T-helper 2 cell (primary cell): ENCODE measurements around the gene HECTD1.
"Not testable (repeated sequence)": the region's sequence is repeated elsewhere in the genome, so short reads cannot be mapped to it uniquely, and the experiment has no call there.

ENCODE experiments used
- DNase-seq, 5 experiments: peaks; one replicate each; pipeline versions ENCODE4 v3.0.0 to v3.0.0-alpha.2; 2012 to 2022
- total RNA-seq, 2 donors: gene quantifications; one replicate each; lab custom pipeline; 2026; lab: John Stamatoyannopoulos, UW

HECTD1 gene
- total RNA-seq = 309 to 347 reads per million in 2 donors

DNA sequence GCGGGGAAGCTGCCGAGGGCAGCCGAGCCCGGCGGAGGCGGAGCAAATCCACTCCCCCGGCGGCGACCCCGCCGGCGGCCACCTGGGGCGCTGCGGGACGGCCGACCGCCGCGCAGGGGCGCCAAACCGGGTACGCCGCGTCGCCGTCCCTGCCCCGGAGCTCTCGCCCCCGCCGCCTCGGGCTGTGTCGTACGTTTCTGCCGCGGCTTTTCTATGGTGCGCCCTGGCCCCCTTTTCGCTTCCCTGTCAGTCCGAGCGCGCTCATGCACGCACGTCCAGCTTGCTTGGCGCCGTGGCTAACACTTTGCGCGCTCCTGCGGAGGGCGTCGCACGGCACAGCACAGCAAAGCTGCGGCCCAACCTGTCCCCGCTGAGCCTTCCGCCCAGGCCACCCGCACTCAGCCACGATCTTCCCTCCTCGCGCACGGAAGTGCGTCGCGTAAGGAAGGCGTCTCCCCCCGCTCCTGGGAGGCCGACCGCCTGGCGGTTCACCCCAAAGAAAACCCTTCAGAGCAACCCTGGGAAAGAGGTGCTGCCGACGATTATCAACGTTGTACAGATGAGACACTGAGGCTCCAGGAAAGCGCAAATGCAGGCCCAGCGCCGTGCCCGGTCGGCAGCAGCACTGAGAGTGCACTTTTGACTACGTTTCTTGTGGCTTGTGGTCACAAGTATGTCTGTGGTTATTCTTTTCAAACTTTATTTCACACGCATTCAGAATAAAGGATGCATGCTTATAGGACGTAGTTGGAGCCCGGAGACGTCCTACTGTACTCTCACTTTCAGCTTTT, at the start of gene HECTD1:
Gene HECTD1, minus strand, starts transcription at position 39 of the 791 bp plus-strand sequence. CDS start 1,857 bp downstream, outside the sequence.
- DNase-seq = peak; percentile 68 to 97 (median 84)

- DNase-seq = no peak
These were observed 49.6 kb upstream of the HECTD1 start for GRCh38 chr14:31257244-31257553.

DNA sequence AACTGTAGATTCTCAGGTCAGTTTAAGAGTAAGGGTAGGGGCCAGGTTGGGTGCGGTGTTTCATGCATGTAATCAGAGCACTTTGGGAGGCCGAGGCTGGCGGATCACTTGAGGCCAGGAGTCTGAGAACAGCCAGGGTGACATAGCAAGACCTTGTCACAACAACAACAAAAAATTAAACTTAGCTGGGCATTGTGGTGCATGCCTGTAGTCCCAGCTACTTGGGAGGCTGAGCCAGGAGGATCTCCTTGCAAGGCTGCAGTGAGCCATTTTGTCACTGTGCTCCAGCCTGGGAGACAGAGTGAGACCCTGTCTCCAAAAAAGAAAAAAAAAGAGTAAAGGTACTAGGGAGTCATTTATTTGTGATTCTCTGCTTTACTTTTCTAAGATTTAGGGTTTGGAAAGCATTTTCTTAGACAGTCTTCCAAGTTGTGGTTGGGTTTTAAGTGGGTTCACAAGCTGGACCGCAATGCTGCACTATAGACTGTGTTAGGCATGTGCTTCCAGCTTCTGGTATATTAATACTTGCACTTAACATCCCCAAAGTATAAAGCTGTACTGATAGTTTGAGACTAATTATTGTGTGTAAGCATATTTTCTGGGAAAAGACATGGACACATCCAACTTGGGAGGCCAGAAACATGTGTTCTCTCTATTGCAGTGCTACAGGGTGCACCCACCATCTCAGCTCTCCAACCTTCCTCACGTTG, 49.1 kb upstream of the HECTD1 start:
- no peak for DNase-seq

GRCh38 chr14:31255918-31256317, 48.3 kb upstream of the HECTD1 start:
- not testable (repeated sequence) for DNase-seq

DNA sequence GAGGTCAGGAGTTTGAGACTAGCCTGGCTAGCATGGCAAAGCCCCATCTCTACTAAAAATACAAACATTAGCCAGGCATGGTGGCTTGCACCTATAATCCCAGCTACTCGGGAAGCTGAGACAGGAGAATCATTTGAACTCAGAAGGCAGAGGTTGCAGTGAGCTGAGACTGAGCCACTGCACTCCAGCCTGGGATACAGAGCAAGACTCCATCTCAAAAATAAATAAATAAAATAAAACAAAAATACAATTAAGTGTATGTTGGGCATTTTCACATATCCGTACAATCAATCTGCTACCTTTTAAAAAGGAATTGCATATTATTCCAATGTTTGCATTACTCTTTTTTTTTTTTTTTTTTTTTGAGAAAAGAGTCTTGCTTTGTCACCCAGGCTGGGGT, 47.7 kb upstream of the HECTD1 start:
- no peak for DNase-seq

- no peak for DNase-seq
These were observed 46.3 kb upstream of the HECTD1 start for GRCh38 chr14:31253746-31254471.

DNA sequence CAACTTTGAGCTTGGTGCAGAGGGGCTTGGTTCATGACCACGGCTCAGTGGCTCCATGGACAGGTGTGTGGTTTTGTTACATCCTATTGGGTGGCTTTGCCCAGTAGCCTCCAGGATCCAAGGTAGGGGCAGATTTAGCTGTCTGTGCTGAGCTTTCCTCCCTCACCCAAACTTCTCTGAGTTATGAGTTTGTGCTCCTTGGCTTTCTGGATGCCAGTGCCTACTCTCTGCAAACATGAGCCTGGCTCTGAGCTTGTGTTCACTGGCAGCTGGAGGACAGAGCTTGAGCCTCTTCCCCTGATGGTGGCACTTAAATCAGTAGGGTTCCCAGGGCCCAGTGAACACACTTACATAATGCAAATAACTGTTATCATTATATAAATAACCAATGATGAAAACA, 45.3 kb upstream of the HECTD1 start:
- DNase-seq = no peak

DNA sequence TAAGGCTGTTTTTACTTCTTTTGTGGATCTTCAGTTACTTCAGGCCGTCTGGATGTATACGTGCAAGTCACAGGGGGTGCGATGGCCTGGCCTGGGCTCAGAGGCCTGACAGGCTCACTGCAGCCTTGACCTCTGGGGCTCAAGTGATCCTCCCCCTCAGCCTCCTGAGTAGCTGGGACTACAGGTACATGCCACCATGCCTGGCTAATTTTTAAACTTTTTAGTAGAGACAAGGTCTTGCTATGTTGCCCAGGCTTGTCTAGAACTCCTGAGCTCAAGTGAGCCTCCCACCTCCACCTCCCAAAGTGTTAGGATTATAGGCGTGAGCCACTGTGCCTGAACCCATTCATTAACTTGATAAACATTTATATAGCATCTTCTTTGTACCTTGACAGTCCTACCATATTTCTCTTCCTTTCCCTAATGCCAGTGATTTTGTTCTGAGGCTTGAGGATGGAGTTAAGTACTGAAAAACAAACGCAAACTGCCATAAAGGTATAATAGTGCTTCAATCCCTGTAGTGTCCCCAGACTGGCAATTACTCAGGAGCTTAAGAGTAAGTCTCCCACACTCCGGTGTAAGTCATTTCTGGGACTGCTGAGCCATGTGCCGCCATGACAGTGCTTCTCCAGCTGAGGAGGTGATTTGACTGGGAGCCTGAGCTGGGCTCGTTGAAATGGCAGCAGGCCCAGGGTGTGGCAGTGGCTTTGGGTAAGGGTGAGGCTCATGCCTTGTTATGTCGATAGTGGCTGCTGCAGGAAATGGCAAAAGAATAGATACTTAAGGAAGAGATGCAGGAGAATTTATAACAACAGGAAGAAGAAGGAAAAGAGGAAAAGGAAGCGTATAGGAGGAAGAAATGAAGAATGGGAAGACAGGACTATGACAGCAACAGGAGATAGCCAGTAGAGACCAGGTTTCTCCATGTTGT, 43.7 kb upstream of the HECTD1 start:
- DNase-seq = no peak

DNA sequence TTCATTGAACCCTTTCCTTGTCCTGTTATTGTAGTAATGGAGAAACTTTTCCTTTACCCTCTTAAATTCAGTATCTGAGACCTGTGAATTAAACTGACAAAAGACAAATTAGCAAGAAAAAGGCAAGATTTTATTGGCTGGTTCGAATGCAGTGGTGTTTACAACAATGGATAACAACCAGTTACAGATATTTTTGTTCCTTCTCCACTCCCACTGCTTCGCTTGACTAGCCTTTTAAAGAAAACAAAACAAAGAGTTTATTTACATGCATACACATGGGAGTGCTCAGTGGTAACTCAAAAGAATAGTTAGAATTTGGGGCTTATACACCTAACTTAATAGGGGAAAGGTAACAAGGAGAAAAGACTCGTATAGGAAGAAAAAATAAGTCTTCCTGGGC, 37.0 kb upstream of the HECTD1 start:
- no peak for DNase-seq

DNA sequence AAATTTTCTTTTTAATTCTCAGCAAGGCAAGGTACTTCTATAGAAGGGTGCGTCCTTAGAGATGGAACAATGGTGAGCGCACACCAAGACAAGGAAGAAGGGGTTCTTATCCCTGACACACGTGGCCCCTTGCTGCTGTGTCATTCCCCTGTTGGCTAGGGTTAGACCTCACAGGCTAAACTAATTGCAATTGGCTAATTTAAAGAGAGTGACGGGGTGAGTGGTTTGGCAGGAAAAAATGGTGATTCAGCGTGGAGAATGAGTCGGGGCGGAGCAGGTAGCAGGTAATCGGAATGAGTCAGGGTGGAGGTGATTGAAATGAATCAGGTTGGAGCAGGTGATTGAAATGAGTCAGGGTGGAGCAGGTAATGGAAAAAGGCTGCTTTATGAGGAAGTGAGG, 36.3 kb upstream of the HECTD1 start:
- DNase-seq = no peak

DNA sequence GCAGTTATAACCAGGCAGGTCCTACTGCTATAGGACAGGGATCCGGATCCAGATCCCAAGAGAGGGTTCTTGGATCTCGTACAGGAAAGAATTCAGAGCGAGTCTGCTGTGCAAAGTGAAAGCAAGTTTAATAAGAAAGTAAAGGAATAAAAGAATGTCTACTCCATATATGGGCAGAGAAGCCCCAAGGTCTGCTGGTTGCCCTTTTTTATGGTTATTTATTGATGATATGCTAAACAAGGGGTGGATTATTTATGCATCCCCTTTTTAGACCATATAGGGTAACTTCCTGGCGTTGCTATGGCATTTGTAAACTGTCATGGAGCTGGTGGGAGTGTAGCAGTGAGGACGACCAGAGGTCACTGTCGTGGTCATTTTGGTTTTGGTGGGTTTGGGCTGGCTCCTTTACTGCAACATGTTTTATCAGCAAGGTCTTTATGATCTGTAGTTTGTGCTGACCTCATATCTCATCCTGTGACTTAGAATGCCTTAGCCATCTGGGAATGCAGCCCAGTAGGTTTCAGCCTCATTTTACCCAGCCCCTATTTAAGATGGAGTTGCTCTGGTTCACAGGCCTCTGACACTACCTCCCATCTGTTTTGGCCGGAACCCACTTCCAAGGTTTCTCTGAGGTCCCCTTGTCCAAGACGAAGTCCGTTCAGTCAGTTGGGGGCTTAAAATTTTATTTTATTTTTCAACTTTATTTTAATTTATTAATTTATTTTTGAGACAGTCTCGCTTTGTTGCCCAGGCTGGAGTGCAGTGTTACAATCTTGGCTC, 34.8 kb upstream of the HECTD1 start:
- DNase-seq = not testable (repeated sequence)

- no peak for DNase-seq
These were observed 34.0 kb upstream of the HECTD1 start for GRCh38 chr14:31241450-31242114.

DNA sequence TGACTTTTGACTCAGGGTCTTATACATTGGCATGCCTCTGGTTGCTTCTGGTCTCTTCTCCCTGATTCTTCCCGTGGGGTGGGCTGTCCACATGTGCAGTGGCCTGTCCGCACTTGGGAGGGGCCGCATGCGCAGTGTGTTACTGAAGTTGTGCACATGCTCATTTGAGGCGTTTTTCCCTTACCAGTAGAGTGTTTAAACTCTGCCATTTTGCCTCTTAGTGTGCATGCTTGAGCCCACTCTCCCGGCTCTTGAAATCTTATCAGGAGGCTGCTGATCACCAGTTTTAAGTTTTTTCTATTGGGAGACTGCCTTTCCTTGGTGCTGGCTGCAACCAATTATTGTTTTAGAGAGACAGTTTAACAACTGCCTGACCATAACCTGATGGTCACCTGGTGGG, 32.1 kb upstream of the HECTD1 start:
- no peak for DNase-seq

DNA sequence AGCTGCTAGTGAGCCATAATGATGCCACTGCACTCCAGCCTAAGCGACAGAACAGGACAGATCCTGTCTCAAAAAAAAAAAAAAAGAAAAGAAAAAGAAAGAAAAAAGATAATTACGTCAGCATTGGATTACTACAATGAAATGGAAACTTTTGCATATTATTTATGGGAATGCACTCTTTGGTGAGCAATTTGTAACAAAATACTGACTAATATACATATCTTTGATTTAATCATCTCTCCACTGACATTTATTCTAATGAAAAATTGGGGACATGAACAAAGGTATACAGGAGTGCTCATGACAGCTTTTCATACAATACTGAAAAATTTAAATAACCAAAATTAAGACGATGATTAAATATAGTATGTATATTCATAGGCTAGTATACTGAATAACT, 27.9 kb upstream of the HECTD1 start:
- no peak for DNase-seq

- DNase-seq = no peak
These were observed 24.5 kb upstream of the HECTD1 start for GRCh38 chr14:31232081-31232480.

- not testable (repeated sequence) for DNase-seq
These were observed 23.7 kb upstream of the HECTD1 start for GRCh38 chr14:31231272-31231671.

GRCh38 chr14:31230573-31230958, 23.0 kb upstream of the HECTD1 start:
- no peak for DNase-seq

DNA sequence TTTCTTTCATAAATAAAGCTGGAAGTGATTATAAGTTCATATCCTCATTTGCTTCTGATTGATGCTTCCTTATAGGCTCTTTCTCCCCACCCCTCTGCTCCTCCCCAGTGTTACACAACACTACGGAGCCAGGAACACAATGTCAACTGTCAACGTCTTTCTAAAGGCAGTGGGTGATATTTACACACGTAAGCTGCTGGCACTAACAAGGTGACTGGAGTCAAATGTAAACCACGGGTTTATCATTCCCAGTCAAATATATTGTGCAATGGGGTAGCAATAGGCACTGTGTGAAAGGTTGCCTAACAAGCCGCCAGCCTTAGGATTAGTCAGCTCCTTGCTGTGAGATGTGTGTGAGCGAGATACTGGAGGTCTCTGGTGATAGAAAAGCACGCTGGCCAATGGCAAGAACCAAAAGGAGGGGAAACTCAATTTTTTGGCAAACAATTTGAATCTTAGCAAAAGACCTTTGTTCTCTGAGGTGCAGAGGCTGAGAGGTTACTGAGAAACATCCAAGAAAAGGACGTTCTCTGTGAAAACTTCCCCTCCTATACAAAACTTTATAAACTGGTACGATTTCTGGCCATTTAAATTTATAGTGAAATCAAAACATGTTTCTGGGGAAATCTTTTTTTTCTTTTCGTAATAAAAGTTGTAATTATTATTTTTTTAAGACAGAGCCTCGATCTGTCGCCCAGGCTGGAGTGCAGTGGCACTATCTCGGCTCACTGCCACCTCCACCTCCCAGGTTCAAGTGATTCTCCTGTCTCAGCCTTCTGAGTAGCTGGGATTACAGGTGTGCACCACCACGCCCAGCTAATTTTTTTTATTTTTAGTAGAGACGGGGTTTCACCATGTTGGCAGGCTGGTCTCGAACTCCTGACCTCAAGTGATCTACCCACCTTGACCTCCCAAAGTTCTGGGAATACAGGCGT, 22.3 kb upstream of the HECTD1 start:
- DNase-seq = no peak

GRCh38 chr14:31229009-31229408, 21.4 kb upstream of the HECTD1 start:
- DNase-seq = peak in 1 of 5 experiments; percentile 55

DNA sequence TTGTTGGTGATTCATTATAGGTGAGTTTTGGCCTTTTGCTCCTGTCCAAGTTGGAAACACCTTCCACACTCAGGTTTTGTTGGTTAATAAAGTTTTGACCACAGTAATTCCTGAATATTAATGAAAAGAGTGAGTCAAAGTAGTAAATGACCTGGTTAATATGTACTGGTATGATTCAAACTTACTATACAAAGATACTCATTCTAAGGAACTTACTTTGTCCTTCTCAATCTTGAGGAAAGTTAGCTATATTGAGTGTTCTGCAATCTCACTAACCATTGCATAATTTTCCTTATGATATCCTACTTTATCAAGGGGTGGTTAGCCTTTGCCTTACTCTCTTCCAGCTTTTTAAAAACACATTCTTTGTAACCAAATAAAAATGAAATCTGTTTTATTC, 20.9 kb upstream of the HECTD1 start:
- DNase-seq = no peak
